Measurements from ENCODE around the gene ATP10D.

GRCh38 chr4:47631161-47631560 is 146.1 kb downstream of the ATP10D start:
- TF ChIP-seq CTCF (conservative IDR thresholded peaks at IDR 0.05; ENCODE audit: low read depth, low read length) = no peak
- no peak for TF ChIP-seq EZH2 (IDR thresholded peaks at IDR 0.05; ENCODE audit: low read length, unreplicated experiment)
